ENCODE measurements around the gene COG4.
"Not testable (repeated sequence)": the region's sequence is repeated elsewhere in the genome, so short reads cannot be mapped to it uniquely, and the experiment has no call there.

The COG4 gene

GRCh38 chr16:70529051-70529777, 5.9 kb upstream of the COG4 start:
- DNase-seq (ENCODE audit: extremely low spot score, insufficient read length, low read depth) = no peak
- FAIRE-seq = no peak

DNA sequence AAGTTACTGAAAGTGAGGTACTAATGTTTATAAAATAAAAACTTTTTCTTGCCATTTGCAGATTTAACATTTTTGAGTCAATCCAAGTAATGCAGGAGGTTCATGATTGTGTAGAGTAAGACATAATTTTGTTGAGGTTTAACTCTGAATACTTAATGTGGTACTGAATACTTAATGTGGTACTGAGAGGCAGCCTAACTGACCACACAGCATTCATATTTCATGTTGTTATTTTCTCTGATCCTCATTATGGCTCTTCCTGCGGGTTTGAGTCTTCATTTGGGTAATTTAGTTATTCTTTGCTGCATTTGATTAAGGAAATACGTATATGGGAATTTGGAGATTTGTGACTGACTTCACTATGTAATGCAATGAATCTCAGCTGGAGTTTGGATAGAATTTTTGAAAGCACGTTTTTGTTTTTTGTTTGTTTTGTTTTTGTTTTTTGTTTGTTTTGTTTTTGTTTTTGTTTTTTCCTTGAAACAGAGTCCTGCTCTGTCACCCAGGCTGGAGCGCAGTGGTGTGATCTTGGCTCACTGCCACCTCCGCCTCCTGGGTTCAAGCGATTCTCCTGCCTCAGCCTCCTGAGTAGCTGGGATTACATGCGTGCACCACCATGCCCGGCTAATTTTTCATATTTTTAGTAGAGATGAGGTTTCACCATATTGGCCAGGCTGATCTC, 4.1 kb upstream of the COG4 start:
- FAIRE-seq = no peak
- DNase-seq (ENCODE audit: extremely low spot score, insufficient read length, low read depth) = no peak

DNA sequence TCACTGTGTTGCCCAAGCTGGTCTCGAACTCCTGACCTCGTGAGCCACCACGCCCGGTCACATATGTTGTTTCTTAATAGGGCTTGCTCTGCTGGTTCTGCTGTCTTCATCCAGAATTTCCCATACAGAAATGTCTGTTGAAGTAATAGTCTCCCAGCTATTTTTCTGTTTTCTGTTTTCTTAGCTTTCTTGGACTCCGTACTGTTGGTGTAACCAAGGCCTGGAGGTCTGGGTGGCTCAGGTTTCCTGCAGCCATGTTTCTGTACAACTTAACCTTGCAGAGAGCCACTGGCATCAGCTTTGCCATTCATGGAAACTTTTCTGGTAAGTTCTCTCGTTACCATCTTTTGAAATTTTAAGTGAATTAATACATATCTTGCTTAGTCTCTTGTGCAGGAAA, 3.0 kb upstream of the COG4 start:
- no peak for FAIRE-seq

DNA sequence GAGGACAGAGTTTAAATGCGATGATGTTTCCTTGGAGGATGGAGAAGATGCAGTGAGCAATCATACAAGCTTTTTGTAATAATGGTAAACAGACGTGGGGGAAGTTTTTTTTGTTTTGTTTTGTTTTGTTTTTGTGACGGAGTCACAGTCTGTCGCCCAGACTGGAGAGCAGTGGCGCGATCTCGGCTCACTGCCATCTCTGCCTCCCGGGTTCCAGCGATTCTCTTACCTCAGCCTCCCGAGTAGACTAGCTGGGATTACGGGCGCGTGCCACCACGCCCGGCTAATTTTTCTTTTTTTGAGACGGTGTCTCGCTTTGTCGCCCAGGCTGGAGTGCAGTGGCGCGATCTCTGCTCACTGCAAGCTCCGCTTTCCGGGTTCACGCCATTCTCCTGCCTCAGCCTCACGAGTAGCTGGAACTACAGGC, 1.1 kb upstream of the COG4 start:
- not testable (repeated sequence) for DNase-seq (ENCODE audit: extremely low spot score, insufficient read length, low read depth); FAIRE-seq

More for the DNA sequence above, 3.0 kb upstream of the COG4 start:
- no peak for DNase-seq (ENCODE audit: extremely low spot score, insufficient read length, low read depth)

- FAIRE-seq (no peak), DNase-seq (ENCODE audit: extremely low spot score, insufficient read length, low read depth) (peak; percentile 50)
These were observed 517 bp upstream of the COG4 start, which contains the start of gene SF3B3 for GRCh38 chr16:70523743-70524398. Gene SF3B3, plus strand, starts transcription at chr16:70523816. Its CDS starts 2,841 bp downstream, at chr16:70526657.

DNA sequence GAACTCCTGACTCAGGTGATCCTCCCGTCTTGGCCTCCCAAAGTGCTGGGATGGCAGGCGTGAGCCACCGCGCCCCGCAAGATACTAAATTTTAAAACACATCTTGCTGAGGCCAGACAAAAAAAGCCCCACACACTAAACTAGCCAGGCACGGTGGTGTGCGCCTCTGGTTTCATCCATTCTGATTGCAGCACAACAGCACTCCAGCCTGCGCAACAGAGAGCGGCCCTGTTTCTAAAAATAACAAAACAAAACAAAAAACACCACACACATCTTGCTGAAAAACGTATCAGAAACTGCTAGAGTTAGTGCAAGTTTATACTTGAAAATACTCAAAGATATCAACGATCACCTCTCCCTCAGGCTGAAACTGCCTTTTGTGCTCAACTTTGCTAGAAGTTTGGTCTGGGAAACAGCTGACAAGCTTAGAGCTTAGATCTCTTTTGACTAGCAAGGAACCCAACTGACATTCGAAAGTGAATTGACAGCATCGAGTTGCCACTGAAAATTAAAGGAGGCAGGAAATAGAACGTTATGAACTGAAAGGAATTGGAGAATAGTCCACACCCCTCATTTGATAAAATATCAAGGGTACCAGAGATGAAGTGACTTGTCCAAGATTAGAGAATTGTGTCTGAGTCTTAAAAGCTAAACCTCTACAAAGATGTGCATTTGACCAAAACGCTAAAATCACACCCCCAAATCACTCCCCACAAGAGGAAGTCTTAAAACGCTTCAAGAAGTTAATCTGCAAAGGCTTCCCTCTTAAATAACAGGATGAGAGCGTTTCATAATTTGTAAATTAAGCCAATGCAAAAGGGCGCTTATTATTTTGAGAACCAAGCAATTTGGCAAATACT, 908 bp downstream of the COG4 start:
- no peak for FAIRE-seq
- DNase-seq (ENCODE audit: extremely low spot score, insufficient read length, low read depth) = no peak

- no peak for DNase-seq (ENCODE audit: extremely low spot score, insufficient read length, low read depth)
- FAIRE-seq = peak; percentile 31
These were observed 2.6 kb downstream of the COG4 start for GRCh38 chr16:70520612-70521297.

- DNase-seq (ENCODE audit: extremely low spot score, insufficient read length, low read depth) = no peak
- FAIRE-seq = no peak
These were observed 10.9 kb downstream of the COG4 start for GRCh38 chr16:70512456-70512855.

GRCh38 chr16:70511833-70512232, 11.5 kb downstream of the COG4 start:
- FAIRE-seq = no peak

DNA sequence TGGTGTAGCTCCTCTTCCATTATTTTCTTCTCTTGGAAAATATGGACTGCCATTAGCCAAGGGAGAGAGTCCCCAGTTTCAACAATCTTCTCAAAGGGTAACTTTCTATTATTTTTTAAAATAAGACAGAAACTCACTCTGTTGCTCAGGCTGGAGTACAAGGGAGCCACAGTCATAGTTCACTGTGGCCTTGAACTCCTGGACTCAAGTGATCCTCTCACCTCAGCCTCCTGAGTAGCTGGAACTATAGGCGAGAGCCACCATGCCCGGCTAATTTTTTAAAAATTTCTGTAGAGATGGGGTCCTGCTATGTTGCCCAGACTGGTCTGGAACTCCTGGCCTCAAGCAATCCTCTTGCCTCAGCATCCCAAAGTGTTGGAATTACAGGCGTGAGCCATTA, 13.1 kb downstream of the COG4 start:
- no peak for DNase-seq (ENCODE audit: extremely low spot score, insufficient read length, low read depth)
- FAIRE-seq = no peak

More at GRCh38 chr16:70511833-70512232, 11.5 kb downstream of the COG4 start:
- DNase-seq (ENCODE audit: extremely low spot score, insufficient read length, low read depth) = no peak

DNA sequence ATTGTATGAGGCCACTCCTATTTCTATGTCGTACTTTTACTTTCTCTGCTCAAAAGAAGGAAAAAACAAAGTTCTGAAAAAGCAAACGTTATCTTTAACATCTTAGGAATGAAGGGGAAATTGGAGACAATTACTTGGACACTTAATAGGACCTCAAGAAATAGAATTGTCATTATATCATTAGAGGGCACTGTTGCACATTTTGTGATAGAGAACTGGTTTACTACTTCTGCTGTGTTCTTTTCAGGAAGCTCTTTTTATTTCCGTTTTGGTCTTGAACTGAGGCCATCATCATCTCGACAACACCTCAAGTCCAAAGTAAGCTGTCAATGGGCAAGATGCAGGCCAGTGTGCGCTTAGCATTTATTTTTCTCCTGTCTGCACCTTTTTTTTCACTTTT, 14.6 kb downstream of the COG4 start:
- FAIRE-seq = peak; percentile 71
- no peak for DNase-seq (ENCODE audit: extremely low spot score, insufficient read length, low read depth)

DNA sequence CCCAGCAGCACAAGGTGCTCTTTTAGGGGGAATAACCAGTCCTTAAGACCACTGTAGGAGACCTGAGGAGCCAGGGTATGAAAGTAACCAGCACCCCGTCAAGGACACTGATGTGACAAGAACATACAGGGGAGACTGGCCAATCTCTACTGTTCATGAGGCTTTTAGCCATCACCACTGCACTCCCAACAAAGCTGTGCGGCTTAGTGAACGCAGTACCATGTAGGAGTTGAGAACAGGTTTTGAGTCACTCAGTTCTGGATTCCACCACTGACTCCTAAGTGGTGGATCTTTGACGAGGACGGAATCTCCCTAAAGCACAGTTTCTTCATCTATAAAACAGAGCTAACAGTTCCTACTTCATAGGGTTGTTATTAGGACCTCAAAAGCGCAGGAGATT, 26.8 kb downstream of the COG4 start:
- FAIRE-seq (no peak), DNase-seq (ENCODE audit: extremely low spot score, insufficient read length, low read depth) (no peak)

GRCh38 chr16:70495425-70496182, 27.8 kb downstream of the COG4 start:
- FAIRE-seq (no peak), DNase-seq (ENCODE audit: extremely low spot score, insufficient read length, low read depth) (no peak)

DNA sequence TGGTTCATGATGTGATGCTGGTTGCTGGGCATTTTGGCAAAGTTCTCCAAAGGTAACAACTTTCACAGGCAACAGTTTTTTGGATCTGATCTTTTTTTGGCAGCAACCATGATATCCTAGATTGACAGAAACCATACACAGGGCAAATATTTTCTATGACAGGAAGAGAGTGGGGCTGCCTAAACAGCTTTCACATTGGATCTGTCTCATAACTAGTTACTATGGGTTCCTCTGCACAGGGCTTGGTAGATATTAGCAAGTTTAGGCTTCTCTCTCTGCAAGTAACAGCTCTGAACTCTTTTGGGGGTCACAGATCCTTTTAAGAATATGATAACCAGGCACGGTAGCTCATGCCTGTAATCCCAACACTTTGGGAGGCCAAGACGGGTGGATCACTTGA, 28.6 kb downstream of the COG4 start:
- DNase-seq (ENCODE audit: extremely low spot score, insufficient read length, low read depth) (no peak), FAIRE-seq (no peak)

DNA sequence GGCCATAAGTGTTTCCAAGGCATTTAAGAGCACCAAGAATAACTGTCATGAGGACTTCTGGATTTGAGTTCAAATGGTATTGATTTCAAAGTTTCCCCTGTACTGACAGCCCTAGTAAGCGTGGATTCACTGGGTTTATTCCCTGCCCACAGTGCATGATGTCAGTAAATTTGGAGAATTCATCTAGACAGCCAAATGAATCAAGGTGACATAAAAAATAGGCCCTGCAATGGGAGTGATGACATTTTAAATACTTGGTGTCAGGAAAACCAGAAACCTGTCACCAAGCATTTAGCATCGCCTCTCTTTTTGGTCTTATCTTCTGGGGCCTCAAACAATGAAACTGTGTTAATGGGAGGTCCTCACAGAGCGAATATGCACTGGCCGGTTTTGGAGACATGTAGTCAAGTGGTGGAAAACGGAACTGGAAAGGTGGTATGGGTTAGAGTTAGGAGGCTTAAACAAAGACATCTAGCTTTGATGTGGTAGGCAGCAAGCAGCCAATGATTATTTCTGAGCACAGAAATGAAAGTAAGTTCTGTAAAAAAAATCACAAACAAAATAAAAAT, 29.1 kb downstream of the COG4 start:
- no peak for FAIRE-seq
- no peak for DNase-seq (ENCODE audit: extremely low spot score, insufficient read length, low read depth)

DNA sequence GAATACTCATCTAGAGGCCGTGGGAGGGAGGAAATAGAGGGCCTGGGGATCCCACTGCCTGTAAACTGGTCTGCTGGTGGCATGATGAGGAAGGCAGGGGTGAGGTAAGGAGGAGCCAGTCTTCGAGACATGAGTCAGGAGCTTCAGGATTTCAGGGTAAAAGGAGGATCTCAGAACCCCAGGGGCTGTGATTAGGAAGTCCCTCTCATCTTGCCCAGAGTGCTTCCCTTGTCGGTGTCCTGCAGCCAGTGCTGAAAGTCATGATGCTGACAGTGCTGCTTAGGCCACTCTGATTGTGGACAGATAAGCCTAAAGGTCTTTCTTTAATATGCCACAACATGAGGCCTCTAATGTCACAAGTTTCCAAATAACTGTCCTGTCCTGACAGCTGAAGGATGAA, 29.6 kb downstream of the COG4 start:
- FAIRE-seq (no peak), DNase-seq (ENCODE audit: extremely low spot score, insufficient read length, low read depth) (no peak)

DNA sequence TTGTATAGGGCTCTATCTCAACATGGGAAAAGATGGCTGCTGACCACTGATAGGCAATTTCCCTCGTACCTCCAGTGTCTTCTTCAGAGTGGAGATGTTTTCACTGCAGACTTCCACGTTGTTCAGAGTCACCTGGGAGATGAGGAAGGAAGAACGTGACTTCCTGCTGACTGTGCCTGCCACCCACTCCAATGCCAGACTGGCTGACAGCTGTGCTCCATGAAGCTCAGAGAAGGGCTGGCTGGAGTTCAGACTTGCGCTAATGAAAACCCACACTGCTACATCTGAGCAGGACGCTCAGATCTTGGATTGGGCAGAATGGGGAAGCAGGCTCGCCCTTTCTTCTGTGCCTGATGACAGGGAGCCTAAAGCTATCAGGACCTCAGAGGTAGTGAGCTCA, 33.1 kb downstream of the COG4 start:
- no peak for DNase-seq (ENCODE audit: extremely low spot score, insufficient read length, low read depth)
- FAIRE-seq = no peak

- no peak for DNase-seq (ENCODE audit: extremely low spot score, insufficient read length, low read depth)
- FAIRE-seq = no peak
These were observed 38.5 kb downstream of the COG4 start for GRCh38 chr16:70484867-70485266.

DNA sequence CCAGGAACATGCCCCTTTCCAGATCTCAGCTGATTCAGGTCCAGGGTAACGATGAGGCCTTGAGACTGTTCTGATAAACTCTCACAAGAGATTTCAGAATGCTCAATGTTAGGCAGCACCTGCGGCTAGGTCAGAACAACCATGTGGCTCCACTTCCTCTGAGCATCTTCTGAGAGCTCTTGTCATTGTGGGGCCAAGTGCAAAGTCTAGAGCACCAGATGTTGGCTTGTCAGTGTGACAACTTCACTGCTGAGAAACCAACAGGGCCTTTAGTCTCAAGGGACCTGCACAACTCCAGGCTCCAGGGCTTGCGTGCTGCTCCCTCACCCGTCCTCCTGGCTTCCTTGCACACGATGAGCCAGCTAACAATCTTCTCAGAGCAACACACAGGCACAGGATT, 39.9 kb downstream of the COG4 start:
- FAIRE-seq (peak; percentile 88), DNase-seq (ENCODE audit: extremely low spot score, insufficient read length, low read depth) (peak; percentile 35)

All from GM18507 (cell line).